Trophoblast cell (in vitro differentiated cells and primary cell): ENCODE data around the gene CCDC93.

Source experiments
- DNase-seq, 2 donors: peaks; one replicate each; pipeline ENCODE4 v3.0.0-alpha.2; 2016
- H2AFZ ChIP-seq: 2 replicates; pipeline ENCODE4 v1.6.1; 2013; ENCODE audit warnings: low read length, moderate library complexity, mild to moderate bottlenecking; ENCODE audit not compliant: insufficient read depth, poor library complexity
- H2AK5ac ChIP-seq: 2 replicates; pipeline ENCODE4 v1.6.1; 2013; ENCODE audit warnings: mild to moderate bottlenecking, low read length
- H2BK120ac ChIP-seq: 2 replicates; pipeline ENCODE4 v1.6.1; 2013; ENCODE audit warnings: low read length, mild to moderate bottlenecking, moderate library complexity; ENCODE audit not compliant: insufficient read depth, poor library complexity
- H2BK12ac ChIP-seq: 2 replicates; pipeline ENCODE4 v1.6.1; 2013; ENCODE audit warnings: mild to moderate bottlenecking, low read length, moderate library complexity
- H2BK5ac ChIP-seq: 2 replicates; pipeline ENCODE4 v1.6.1; 2013; ENCODE audit warnings: low read length, low read depth, moderate library complexity, mild to moderate bottlenecking; ENCODE audit not compliant: poor library complexity
- H3K14ac ChIP-seq: 2 replicates; pipeline ENCODE4 v1.6.1; 2013; ENCODE audit warnings: mild to moderate bottlenecking, low read length
- H3K18ac ChIP-seq: 2 replicates; pipeline ENCODE4 v1.6.1; 2013; ENCODE audit warnings: mild to moderate bottlenecking, low read length
- H3K23ac ChIP-seq: 2 replicates; pipeline ENCODE4 v1.6.1; 2013; ENCODE audit warnings: low read length
- H3K27ac ChIP-seq: 2 replicates; pipeline ENCODE4 v1.5.1; 2013; ENCODE audit warnings: low read depth, mild to moderate bottlenecking, inconsistent platforms, low read length, moderate library complexity
- H3K27me3 ChIP-seq: 2 replicates; pipeline ENCODE4 v1.6.1; 2013; ENCODE audit warnings: inconsistent platforms, mild to moderate bottlenecking, low read length, moderate library complexity; ENCODE audit not compliant: insufficient read depth
- H3K36me3 ChIP-seq, 2 experiments: 1 replicate in 1 of 2; 2 replicates in 1 of 2; pipeline ENCODE4 v1.6.1; 2013; ENCODE audit warnings: low read length in 2 of 2, mild to moderate bottlenecking in 2 of 2, moderate library complexity in 1 of 2; ENCODE audit not compliant: insufficient read depth in 2 of 2, control insufficient read depth in 1 of 2
- H3K4ac ChIP-seq: 2 replicates; pipeline ENCODE4 v1.6.1; 2013; ENCODE audit warnings: low read depth, mild to moderate bottlenecking, low read length, moderate library complexity
- H3K4me1 ChIP-seq, 2 experiments: 1 replicate in 1 of 2; 2 replicates in 1 of 2; pipeline ENCODE4 v1.6.1; 2013; ENCODE audit warnings: low read length in 2 of 2, mild to moderate bottlenecking in 2 of 2, moderate library complexity in 1 of 2; ENCODE audit not compliant: insufficient read depth in 2 of 2, control insufficient read depth in 1 of 2
- H3K4me2 ChIP-seq: 2 replicates; pipeline ENCODE4 v1.6.1; 2013; ENCODE audit warnings: inconsistent platforms, mild to moderate bottlenecking, low read length, moderate library complexity
- H3K4me3 ChIP-seq: 2 replicates; pipeline ENCODE4 v1.5.1; 2013; ENCODE audit warnings: mild to moderate bottlenecking, low read depth, low read length, inconsistent platforms
- H3K79me1 ChIP-seq: one replicate; pipeline ENCODE4 v1.6.1; 2013; ENCODE audit warnings: low read length
- H3K79me2 ChIP-seq: 2 replicates; pipeline ENCODE4 v1.6.1; 2013; ENCODE audit warnings: low read length, mild to moderate bottlenecking; ENCODE audit not compliant: control insufficient read depth, insufficient read depth, poor library complexity
- H3K9ac ChIP-seq: 2 replicates; pipeline ENCODE4 v1.6.1; 2013; ENCODE audit warnings: mild to moderate bottlenecking, low read length
- H3K9me3 ChIP-seq: 2 replicates; pipeline ENCODE4 v1.6.1; 2013; ENCODE audit warnings: low read depth, mild to moderate bottlenecking, control low read depth, inconsistent platforms, low read length; ENCODE audit not compliant: insufficient read depth
- H4K12ac ChIP-seq: 2 replicates; pipeline ENCODE4 v1.6.1; 2013; ENCODE audit warnings: low read depth, mild to moderate bottlenecking, low read length, moderate library complexity
- H4K8ac ChIP-seq: 2 replicates; pipeline ENCODE4 v1.6.1; 2013; ENCODE audit warnings: low read depth, mild to moderate bottlenecking, low read length, moderate library complexity
- H4K91ac ChIP-seq: one replicate; pipeline ENCODE4 v1.6.1; 2013; ENCODE audit warnings: low read depth, mild to moderate bottlenecking, low read length, moderate library complexity
- WGBS: extraction: QIAGEN DNeasy Blood & Tissue Kit; methylation state at CpG from one replicate; pipeline ENCODE4 v1.1.7; 2013; ENCODE audit warnings: missing lambda C conversion rate; ENCODE audit not compliant: insufficient read length, insufficient coverage; ENCODE audit errors: extremely low coverage; 5-methylcytosine and 5-hydroxymethylcytosine counted together

Gene CCDC93

GRCh38 chr2:117958186-117958585 is 55.7 kb downstream of the CCDC93 start:
- DNase-seq, result no peak
- Histone ChIP-seq H3K4me3 (no peak overlapping the region), H3K36me3 (peaks cover 0 to 9% of the 10 kb centered on the region in 2 experiments), H2BK12ac (no peak overlapping the region), H3K18ac (no peak overlapping the region), H4K12ac (no peak overlapping the region), H3K4ac (no peak overlapping the region), H3K4me2 (no peak overlapping the region), H3K14ac (no peak overlapping the region), H3K79me2 (no peaks in the 10 kb centered on the region), H2AK5ac (no peak overlapping the region), H2BK5ac (no peak overlapping the region), H3K4me1 (peaks cover 0 to 5% of the 10 kb centered on the region in 2 experiments), H2AFZ (no peak overlapping the region), H4K91ac (no peak overlapping the region), H4K8ac (no peak overlapping the region), H3K79me1 (no peaks in the 10 kb centered on the region), H3K27ac (no peak overlapping the region), H3K9me3 (no peaks in the 10 kb centered on the region), H3K27me3 (no peaks in the 10 kb centered on the region), H3K9ac (no peak overlapping the region), H3K23ac (no peak overlapping the region), H2BK120ac (no peak overlapping the region)
- WGBS, result no CpG with 5 or more reads among the region's 5 CpGs

GRCh38 chr2:117957616-117958015 is 56.3 kb downstream of the CCDC93 start:
- no peaks in the 10 kb centered on the region for H3K9me3 ChIP-seq
- peaks cover 0 to 5% of the 10 kb centered on the region in 2 experiments for H3K4me1 ChIP-seq
- no peak overlapping the region for H3K4me3 ChIP-seq
- H3K27me3 ChIP-seq, result no peaks in the 10 kb centered on the region
- no peak overlapping the region for H3K23ac ChIP-seq
- WGBS, result no CpG with 5 or more reads among the region's 1 CpG
- H3K14ac ChIP-seq, result no peak overlapping the region
- H2AK5ac ChIP-seq, result no peak overlapping the region
- no peak overlapping the region for H3K18ac ChIP-seq
- no peak overlapping the region for H2BK5ac ChIP-seq
- H3K79me2 ChIP-seq, result no peaks in the 10 kb centered on the region
- no peak overlapping the region for H4K91ac ChIP-seq
- peaks cover 0 to 9% of the 10 kb centered on the region in 2 experiments for H3K36me3 ChIP-seq
- H2BK12ac ChIP-seq, result no peak overlapping the region
- H2BK120ac ChIP-seq, result no peak overlapping the region
- no peak overlapping the region for H4K8ac ChIP-seq
- no peak overlapping the region for H2AFZ ChIP-seq
- H3K79me1 ChIP-seq, result no peaks in the 10 kb centered on the region
- no peak overlapping the region for H3K9ac ChIP-seq
- no peak overlapping the region for H3K4me2 ChIP-seq
- DNase-seq, result no peak
- no peak overlapping the region for H3K27ac ChIP-seq
- H3K4ac ChIP-seq, result no peak overlapping the region
- no peak overlapping the region for H4K12ac ChIP-seq

- no peaks in the 10 kb centered on the region for H3K27me3 ChIP-seq
- no peak overlapping the region for H4K12ac ChIP-seq
- no peak overlapping the region for H3K18ac ChIP-seq
- H3K79me1 ChIP-seq, result no peaks in the 10 kb centered on the region
- no peak overlapping the region for H3K4me2 ChIP-seq
- no peak overlapping the region for H2BK120ac ChIP-seq
- H2BK12ac ChIP-seq, result no peak overlapping the region
- H3K4me1 ChIP-seq, result peaks cover 0 to 5% of the 10 kb centered on the region in 2 experiments
- H3K23ac ChIP-seq, result no peak overlapping the region
- WGBS, result no CpG with 5 or more reads among the region's 1 CpG
- no peak overlapping the region for H2AFZ ChIP-seq
- no peak overlapping the region for H3K4me3 ChIP-seq
- H3K79me2 ChIP-seq, result no peaks in the 10 kb centered on the region
- no peak overlapping the region for H3K9ac ChIP-seq
- no peak overlapping the region for H3K14ac ChIP-seq
- H4K8ac ChIP-seq, result no peak overlapping the region
- H3K4ac ChIP-seq, result no peak overlapping the region
- peak in 1 of 2 donors; percentile 9 for DNase-seq
- no peak overlapping the region for H2AK5ac ChIP-seq
- H3K36me3 ChIP-seq, result peaks cover 5 to 18% of the 10 kb centered on the region in 2 experiments
- no peak overlapping the region for H2BK5ac ChIP-seq
- peaks cover 2% of the 10 kb centered on the region for H3K9me3 ChIP-seq
- no peak overlapping the region for H4K91ac ChIP-seq
- H3K27ac ChIP-seq, result no peak overlapping the region
Observed at GRCh38 chr2:117956036-117956796, 57.7 kb downstream of the CCDC93 start.

- no peak overlapping the region for H3K14ac ChIP-seq
- H3K23ac ChIP-seq, result no peak overlapping the region
- H3K4ac ChIP-seq, result no peak overlapping the region
- H2AK5ac ChIP-seq, result no peak overlapping the region
- H3K9me3 ChIP-seq, result peaks cover 2% of the 10 kb centered on the region
- no peak overlapping the region for H2BK12ac ChIP-seq
- no peak overlapping the region for H3K4me3 ChIP-seq
- H3K79me2 ChIP-seq, result no peaks in the 10 kb centered on the region
- H3K4me1 ChIP-seq, result peaks cover 0 to 3% of the 10 kb centered on the region in 2 experiments
- no peak overlapping the region for H3K27ac ChIP-seq
- H2BK5ac ChIP-seq, result no peak overlapping the region
- no peak overlapping the region for H4K91ac ChIP-seq
- H3K4me2 ChIP-seq, result no peak overlapping the region
- no peak overlapping the region for H2BK120ac ChIP-seq
- H4K8ac ChIP-seq, result no peak overlapping the region
- no peak for DNase-seq
- no peak overlapping the region for H3K18ac ChIP-seq
- peaks cover 10 to 25% of the 10 kb centered on the region in 2 experiments for H3K36me3 ChIP-seq
- no peaks in the 10 kb centered on the region for H3K79me1 ChIP-seq
- no peak overlapping the region for H3K9ac ChIP-seq
- H2AFZ ChIP-seq, result no peak overlapping the region
- no peaks in the 10 kb centered on the region for H3K27me3 ChIP-seq
- H4K12ac ChIP-seq, result no peak overlapping the region
Observed at GRCh38 chr2:117953231-117953630, 60.6 kb downstream of the CCDC93 start.
